Activated CD8-positive, alpha-beta memory T cell treated with anti-CD3 and anti-CD28 coated beads for 48 hours (primary cell): ENCODE measurements around the gene KRTAP4-11.
"Not testable (repeated sequence)": the region's sequence is repeated elsewhere in the genome, so short reads cannot be mapped to it uniquely, and the experiment has no call there.

Source experiments
- DNase-seq, 3 experiments: peaks; one replicate each; pipeline ENCODE4 v3.0.0-alpha.2; 2020; ENCODE audit warnings: low read depth in 2 of 3, low spot score in 2 of 3

The KRTAP4-11 gene

DNA sequence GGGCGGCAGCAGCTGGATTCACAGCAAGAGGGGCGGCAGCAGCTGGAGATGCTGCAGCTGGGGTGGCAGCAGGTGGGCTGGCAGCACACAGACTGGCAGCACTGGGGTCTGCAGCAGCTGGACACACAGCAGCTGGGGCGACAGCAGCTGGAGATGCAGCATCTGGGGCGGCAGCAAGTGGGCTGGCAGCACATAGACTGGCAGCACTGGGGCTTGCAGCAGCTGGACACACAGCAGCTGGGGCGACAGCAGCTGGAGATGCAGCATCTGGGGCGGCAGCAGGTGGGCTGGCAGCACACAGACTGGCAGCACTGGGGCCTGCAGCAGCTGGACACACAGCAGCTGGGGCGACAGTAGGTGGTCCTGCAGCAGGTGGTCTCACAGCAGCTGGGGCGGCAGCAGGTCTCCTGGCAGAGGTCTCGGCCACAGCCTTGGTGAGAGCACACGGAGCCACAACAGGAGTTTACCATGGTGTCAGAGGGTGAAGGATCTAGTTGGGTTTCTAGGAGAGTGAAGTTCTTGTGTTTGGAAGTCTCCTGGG, at the start of gene KRTAP4-11:
Gene KRTAP4-11, minus strand, starts transcription at position 528 of the 541 bp plus-strand sequence. Its CDS starts 58 bp downstream, at position 470.
- DNase-seq = not testable (repeated sequence)

DNA sequence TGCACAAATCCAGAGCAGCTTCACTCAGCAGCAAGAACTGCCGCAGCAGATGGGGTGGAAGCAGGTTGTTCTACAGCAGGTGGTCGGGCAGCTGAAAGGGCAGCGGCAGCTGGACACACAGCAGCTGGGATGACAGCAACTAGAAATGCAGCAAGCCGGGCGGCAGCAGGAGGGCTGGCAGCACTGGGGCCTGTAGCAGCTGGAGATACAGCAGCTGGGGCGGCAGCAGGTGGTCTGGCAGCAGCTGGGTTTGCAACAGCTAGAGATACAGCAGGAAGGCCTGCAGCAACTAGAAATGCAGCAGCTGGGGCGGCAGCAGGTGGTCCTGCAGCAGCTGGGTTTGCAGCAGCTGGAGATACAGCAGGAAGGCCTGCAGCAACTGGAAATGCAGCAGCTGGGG, 49.4 kb upstream of the KRTAP4-11 start:
- DNase-seq = no peak

DNA sequence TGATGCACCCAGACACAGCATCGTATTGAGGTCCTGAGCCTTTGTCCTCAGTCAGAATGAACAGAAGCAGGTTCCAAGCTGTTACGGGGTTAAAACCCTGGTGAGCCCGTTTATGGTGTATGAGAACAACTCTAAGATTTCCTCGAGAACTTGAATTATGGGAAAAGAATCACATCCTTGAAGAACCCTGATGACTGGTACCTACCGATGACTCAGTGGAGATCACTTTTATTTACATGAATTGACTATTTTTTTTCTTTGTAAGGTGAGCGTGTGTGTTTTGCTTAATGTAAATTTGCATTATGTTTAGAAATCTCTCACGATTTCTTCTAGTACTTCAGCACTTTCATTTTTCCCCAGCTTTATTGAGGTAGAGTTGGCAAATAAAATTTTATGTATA, 45.7 kb upstream of the KRTAP4-11 start:
- DNase-seq = no peak

DNA sequence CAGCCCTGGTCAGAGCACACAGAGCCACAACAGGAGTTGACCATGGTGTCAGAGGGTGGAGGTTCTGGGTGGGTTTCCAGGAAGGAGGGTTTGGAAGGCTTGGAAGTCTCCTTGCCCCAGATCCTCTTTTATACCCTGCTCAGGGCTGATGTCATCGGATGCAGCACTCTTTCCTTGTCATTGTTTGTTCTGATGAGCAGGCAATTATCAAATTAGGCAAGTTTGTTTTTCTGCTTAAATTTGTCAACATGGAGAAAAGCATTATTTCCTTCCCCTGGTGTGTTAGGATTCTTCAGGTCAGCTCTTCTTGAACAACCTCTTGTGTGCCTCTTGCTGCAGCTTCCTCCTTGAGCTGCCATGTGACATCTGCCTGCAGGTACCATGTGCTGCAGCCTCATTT, 42.5 kb upstream of the KRTAP4-11 start, which contains the start of gene KRTAP4-4:
Gene KRTAP4-4, minus strand, starts transcription at position 101 of the 400 bp plus-strand sequence. Its CDS starts 57 bp downstream, at position 44.
- DNase-seq = no peak

DNA sequence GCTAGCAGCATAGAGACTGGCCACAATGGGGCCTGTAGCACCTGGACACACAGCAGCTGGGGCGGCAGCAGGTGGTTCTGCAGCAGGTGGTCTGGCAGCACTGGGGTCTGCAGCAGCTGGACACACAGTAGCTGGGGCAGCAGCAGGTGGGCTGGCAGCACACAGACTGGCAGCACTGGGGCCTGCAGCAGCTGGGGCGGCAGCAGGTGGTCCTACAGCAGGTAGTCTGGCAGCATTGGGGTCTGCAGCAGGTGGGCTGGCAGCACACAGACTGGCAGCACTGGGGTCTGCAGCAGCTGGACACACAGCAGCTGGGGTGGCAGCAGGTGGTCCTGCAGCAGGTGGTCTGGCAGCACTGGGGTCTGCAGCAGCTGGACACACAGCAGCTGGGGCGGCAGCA, 42.0 kb upstream of the KRTAP4-11 start:
- not testable (repeated sequence) for DNase-seq

DNA sequence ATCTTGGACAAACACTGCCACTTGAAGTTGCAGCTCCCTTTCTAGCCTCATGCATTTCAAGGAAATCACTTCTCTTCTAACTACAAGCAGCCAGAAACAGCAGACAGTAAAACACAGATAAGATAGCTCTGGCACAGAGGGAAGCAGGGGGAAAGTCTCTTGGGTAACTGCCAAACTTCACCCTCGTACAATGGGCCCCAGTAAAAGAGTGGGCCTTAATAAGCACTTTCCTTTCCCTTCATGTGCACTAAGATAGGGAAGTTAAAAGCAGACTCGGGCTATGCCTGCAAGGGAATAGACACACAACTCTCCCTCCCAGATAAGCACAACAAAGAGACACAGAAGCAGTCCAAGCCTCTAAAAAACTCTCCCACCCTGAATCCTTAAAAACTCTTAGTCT, 35.7 kb upstream of the KRTAP4-11 start:
- DNase-seq = no peak

DNA sequence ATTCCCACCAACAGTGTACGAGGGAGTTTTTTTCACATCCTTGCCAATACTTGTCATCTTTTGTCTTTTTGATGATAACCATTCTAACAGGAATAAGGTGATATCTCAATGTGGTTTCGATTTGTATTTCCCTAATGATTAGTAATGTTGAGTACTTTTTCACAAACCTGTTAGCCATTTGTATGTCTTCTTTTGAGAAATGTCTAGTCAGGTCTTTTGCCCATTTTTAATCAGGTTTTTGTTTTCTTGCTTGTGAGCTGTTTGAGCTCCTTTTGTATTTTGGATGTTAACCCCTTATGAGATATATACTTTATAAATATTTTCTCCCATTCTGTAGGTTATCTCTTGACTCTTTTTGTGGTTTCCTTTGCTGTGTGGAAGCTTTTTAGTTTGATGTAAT, 33.4 kb upstream of the KRTAP4-11 start:
- no peak for DNase-seq

DNA sequence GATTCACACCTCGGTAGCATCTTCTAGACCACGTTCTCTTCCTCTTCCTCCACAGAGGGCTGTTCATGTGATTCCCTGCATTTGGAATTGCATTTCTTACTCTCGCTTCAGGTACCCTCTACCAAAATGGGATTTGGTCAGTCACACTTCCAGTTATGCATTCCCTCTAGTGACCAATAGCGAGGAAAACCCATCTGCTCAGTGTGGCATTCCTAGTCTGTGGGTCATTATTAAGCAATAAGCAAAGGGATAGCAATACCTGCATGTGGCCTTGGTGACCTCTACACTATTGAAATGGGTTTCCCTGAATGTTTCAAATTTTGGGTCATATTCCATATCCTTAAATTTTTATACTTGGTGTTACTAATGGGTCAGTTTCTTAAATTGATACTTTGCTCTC, 31.9 kb upstream of the KRTAP4-11 start:
- DNase-seq = no peak

DNA sequence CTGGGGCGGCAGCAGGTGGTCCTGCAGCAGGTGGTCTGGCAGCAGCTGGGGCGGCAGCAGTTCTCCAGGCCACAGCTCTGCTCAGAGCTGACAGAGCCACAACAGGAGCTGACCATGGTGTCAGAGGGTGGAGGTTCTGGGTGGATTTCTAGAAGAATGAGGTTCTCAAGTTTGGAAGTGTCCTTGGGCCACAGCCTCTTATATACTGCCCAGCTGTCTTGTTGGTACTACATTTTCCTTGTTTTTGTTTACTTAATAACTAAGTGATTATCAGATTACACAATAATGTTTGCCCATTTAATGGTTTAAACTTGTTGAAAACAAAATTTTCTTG, 31.4 kb upstream of the KRTAP4-11 start, which contains the start of gene KRTAP4-5:
Gene KRTAP4-5, minus strand, starts transcription at position 174 of the 334 bp plus-strand sequence. Its CDS starts 58 bp downstream, at position 116.
- no peak for DNase-seq

DNA sequence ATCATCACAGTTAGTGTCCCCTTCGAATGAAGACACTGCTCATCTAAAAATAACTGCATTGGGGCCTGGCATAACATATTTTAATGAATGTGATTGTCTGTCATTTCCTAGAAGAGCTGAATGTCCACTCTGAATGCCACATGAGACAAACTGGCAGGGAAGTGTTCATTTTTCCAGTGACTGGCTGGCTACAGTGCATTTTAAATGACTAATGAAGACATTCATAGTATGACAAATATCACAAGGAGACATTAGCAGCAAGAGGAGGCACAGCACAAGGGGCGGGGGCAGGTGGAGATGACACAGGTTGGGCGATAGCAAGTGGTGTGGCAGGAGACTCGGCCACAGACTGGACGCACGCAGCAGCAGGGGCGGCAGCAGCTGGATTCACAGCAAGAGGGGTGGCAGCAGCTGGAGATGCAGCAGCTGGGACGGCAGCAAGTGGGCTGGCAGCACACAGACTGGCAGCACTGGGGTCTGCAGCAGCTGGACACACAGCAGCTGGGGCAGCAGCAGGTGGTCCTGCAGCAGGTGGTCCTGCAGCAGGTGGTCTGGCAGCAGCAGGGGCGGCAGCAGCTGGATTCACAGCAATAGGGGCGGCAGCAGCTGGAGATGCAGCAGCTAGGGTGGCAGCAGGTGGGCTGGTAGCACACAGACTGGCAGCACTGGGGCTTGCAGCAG, 30.9 kb upstream of the KRTAP4-11 start:
- not testable (repeated sequence) for DNase-seq

DNA sequence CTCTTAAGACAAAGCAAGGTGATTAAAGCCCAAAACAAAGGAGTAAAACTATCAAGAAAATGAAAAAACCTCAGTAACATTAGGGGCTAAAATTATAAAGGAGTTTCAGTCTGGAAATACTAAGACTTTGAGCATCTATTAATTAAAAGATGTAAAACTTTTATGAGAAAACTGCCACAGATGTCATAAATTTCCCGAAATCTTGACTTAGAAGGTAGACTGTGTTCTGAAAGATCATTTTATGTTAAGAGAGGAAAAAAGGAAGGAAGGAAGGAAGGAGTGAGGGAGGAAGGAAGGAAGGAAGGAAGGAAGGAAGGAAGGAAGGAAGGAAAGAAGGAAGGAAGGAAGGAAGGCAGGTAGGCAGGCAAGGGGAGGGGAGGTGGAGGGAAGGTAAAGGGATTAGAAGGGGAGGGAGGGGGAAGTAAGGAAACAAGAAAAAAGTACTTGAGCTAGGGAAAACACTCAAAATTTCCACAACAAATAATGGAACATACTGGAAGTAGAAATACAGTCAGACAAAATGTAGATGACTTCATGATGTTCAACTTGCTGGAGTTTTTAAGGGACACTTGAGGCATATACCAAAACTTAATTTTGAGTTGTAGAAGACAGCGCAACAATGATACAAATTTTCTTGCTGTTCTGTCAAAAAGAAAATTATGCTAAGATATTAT, 29.5 kb upstream of the KRTAP4-11 start:
- no peak for DNase-seq

DNA sequence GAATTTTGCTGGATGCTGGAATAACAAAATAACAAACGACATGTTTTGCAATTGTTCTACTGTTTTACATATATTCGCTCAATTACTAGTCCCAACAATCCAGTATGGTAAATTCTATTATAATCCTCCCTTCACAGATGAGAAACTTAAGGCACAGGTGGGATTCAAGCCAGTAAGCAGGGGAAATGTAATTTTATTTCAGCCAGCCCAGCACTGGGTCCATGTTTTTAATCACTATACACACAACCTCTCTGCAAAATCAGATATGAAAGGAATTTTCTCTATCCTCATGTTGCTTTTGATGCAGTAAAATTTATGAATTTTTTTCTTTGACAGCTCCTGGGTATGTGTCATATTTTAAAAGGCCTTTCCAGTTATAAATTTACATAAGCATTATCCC, 27.1 kb upstream of the KRTAP4-11 start:
- no peak for DNase-seq

DNA sequence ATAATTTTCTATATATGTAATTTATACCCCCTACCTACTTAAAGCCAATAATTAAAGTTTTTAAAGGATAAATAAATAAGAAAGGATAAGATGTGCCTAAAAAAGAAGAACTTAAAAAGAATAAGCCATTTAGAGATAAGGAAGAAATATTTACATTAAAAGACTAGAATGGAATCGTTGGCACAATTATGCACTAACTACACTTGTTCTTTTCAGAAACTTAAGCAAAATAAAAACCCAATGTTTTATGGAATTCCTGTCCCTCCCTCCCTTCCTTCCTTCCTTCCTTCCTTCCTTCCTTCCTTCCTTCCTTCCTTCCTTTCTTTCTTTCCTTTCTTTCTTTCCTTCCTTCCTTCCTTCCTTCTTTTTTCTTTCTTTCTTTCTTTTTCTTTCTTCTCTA, 26.7 kb upstream of the KRTAP4-11 start:
- no peak for DNase-seq

DNA sequence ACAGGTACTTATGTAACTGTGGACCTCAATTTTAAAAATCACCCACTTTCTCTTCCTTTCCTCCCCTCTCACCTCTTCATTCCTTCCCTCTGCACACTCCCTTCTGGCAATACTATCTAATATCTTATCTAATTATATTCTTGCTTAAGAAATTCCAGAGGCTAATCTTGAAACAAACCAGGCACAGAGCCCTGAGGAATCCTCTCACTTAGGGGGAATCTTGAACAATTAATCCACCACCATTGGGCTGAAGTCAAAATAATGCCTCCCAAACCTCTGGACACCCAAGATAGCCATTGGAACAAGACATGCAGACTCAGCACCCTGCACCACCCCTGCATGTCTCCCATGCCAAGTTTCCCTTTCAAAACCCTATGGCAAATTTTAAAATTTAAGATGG, 23.2 kb upstream of the KRTAP4-11 start:
- no peak for DNase-seq

DNA sequence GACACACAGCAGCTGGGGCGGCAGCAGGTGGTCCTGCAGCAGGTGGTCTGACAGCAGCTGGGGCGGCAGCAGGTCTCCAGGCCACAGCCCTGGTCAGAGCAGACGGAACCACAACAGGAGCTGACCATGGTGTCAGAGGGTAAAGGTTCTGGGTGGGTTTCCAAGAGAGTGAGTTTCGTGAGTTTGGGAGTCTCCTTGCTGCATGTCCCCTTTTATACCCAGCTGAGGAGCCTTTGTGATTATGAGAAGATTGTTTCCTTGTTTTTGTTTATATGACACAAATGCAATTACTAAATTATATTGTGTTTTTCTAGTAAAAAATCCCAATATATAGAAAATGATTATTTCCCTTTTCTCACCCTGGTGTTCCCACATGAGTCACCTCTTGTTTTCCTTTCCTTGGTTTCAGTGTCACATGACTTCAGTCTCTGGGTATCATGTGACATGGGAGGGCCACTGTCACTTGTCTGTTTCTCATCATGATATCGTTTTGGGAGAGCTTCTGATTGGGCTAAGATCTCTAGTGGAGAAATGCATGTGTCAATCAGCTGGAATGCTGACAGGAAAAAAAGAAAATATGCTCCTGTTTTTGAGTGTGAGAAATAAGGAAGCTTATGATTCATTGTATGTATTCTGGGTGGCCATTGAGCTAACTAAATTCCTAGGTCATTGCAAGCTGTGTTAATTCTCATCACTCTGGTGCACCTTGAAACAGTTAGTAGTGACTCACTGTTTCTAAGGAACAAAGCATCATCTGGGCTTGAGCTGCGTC, 22.4 kb upstream of the KRTAP4-11 start, which contains the start of gene KRTAP4-6:
Gene KRTAP4-6, minus strand, starts transcription at position 185 of the 772 bp plus-strand sequence. Its CDS starts 57 bp downstream, at position 128.
- DNase-seq = no peak

DNA sequence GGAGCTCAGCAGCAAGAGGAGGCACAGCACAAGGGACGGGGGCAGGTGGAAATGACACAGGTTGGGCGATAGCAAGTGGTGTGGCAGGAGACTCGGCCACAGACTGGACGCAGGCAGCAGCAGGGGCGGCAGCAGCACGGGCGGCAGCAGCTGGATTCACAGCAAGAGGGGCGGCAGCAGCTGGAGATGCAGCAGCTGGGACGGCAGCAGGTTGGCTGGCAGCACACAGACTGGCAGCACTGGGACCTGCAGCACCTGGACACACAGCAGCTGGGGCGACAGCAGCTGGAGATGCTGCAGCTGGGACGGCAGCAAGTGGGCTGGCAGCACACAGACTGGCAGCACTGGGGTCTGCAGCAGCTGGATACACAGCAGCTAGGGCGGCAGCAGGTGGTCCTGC, 21.7 kb upstream of the KRTAP4-11 start:
- not testable (repeated sequence) for DNase-seq

DNA sequence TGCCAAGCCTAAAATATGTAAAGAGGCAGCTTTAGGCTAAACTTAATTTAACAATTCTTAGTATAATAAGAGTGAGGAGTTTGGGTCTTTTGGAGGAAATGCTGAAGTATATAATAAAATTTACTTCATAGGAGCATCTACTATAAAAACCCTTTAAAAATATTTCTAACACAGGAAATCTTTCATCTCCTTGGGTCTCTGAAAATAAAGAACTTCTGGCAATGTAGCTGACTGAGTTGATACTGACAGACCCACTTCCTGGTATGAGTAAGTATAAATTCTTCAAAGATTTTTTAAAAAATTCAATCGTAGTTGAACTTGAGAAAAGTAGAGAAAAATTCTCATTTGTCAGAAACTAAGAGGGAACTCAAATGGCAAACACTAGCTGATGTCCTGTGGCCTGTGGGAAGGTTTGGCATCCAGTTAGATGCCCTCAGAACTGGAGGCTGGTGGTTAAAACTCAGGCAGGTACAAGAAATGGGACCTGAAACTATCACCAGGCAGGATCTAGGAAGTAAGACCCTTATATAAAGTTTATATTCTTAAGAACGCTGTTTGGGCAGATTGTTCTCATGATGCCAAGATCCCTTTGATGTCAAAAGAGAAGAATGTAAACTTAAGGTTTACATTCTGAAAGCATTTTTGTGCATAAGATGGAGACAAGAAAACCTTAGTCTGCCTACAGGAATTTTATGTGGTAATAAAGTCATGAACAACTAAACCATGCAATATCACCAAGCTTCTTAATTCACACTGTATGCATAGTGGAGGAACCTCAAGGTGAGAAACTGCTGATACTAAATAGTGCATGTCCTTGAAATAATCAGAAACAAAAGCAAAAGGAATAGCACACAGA, 15.9 kb upstream of the KRTAP4-11 start:
- DNase-seq = no peak

DNA sequence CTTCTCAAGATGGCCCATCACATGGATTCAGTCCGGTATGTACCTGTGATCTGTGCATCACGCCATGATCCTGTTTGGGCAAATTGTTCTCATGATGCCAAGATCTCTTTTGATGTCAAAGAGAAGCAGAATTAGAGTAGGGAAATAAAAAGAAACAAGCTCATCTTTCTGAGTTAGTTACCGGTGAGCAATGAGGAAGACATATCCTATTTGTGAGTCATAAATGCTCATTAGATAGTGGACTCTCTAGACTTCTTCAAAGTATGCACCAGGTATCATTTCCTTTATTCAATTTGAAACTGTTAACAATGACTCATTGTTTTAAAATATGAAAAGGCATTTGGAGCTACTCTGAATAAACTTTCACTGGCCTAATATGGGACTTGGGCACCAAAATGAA, 13.8 kb upstream of the KRTAP4-11 start:
- DNase-seq = no peak

DNA sequence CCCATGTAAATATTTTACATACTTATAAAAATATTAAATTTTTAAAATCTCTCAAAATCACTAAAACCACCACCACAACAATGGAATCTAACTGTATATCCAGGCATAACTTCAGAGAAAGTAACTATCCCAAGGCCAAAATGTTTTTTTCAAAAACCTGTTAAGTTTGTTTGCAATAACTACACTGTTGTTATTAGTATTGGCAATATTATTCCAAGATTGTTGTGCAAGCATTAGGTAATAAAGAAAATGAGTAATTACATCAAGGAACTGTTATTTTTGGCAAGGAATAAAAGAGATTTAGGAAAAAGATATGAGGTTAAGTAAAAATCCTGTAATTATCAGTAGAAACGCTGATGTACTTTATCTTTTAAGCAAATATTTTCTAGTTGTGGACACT, 9.2 kb upstream of the KRTAP4-11 start:
- DNase-seq = no peak

DNA sequence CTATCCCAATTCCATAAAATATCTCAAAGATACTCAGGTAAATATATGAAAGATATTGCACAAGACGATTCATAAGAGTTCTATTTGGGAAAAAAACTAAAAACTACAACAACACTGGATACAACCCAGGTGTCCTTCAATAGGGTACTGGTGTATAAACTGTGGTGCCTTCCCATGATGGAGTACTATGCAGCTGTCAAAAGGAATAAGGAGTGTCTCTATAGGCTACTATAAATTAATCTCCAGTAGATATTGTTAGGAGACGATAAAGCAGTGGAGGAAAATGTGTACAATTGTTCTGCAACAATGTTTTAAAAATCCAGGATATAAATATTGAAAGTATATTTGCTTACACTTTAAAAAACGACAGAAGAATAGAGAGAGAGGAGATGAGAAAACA, 8.2 kb upstream of the KRTAP4-11 start:
- no peak for DNase-seq

DNA sequence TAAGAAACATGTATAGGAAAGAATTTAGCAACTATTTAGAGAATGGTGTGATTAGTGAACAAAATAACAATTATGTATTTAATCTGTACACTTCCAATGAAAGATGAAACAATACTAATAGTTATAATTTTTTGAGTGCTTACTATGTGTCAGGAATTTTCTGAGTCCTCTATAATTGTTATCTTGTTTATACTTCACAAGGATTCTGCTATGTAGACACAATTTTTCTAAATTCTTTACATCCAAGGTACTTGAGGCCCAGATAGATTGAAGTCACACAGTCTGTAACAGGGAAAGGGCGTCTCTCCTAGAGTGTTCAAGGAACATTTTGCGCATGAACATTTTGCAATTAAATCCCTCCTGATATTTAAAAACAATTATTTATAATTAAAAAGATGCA, 6.9 kb upstream of the KRTAP4-11 start:
- no peak for DNase-seq
